H9 (cell line): ENCODE data around the gene RHCE. TPM values are rescaled to one million over a fixed set of nuclear protein-coding genes. Genes with fewer than 3 reads are reported as not detected.
"Not testable (repeated sequence)": the region's sequence is repeated elsewhere in the genome, so short reads cannot be mapped to it uniquely, and the experiment has no call there.

Source experiments
- DNase-seq: peaks from one replicate; pipeline ENCODE4 v3.0.0-alpha.2; 2017
- H2AFZ ChIP-seq: one replicate; pipeline ENCODE4 v1.6.1; 2013; ENCODE audit warnings: mild to moderate bottlenecking, low read length, control low read depth, moderate library complexity
- H2AK5ac ChIP-seq: 2 replicates; pipeline ENCODE4 v1.6.1; 2013; ENCODE audit warnings: low read length, control low read depth, mixed read lengths; ENCODE audit not compliant: insufficient read length
- H2BK120ac ChIP-seq: one replicate; pipeline ENCODE4 v1.6.1; 2013; ENCODE audit warnings: low read depth, mild to moderate bottlenecking, low read length, control low read depth, inconsistent platforms; ENCODE audit not compliant: poor library complexity, severe bottlenecking
- H2BK12ac ChIP-seq: 2 replicates; pipeline ENCODE4 v1.6.1; 2013; ENCODE audit warnings: low read length, control low read depth, mixed read lengths, low read depth; ENCODE audit not compliant: insufficient read length
- H2BK15ac ChIP-seq: 2 replicates; pipeline ENCODE4 v1.6.1; 2013; ENCODE audit warnings: low read depth, low read length, control low read depth
- H2BK20ac ChIP-seq: one replicate; pipeline ENCODE4 v1.6.1; 2013; ENCODE audit warnings: low read depth, mild to moderate bottlenecking, low read length, control low read depth, inconsistent platforms; ENCODE audit not compliant: poor library complexity, severe bottlenecking
- H2BK5ac ChIP-seq: 2 replicates; pipeline ENCODE4 v1.6.1; 2013; ENCODE audit warnings: low read length, control low read depth, mixed read lengths; ENCODE audit not compliant: insufficient read length
- H3K14ac ChIP-seq: 2 replicates; pipeline ENCODE4 v1.6.1; 2013; ENCODE audit warnings: low read length, control low read depth; ENCODE audit not compliant: insufficient read depth
- H3K18ac ChIP-seq: 2 replicates; pipeline ENCODE4 v1.6.1; 2013; ENCODE audit warnings: low read depth, mild to moderate bottlenecking, mixed read lengths, low read length, control low read depth; ENCODE audit not compliant: insufficient read length
- H3K23ac ChIP-seq: 2 replicates; pipeline ENCODE4 v1.6.1; 2013; ENCODE audit warnings: low read length, control low read depth, mixed read lengths, low read depth; ENCODE audit not compliant: insufficient read length
- H3K23me2 ChIP-seq: 2 replicates; pipeline ENCODE4 v1.6.1; 2013; ENCODE audit warnings: low read depth, mild to moderate bottlenecking, mixed read lengths, low read length, control low read depth; ENCODE audit not compliant: insufficient read length, poor library complexity, severe bottlenecking
- H3K27ac ChIP-seq: 2 replicates; pipeline ENCODE4 v1.5.1; 2013; ENCODE audit warnings: low read length, control low read depth, mixed read lengths, low read depth; ENCODE audit not compliant: insufficient read length
- H3K27me3 ChIP-seq: 2 replicates; pipeline ENCODE4 v1.6.1; 2013; ENCODE audit warnings: low read length, control low read depth, inconsistent platforms; ENCODE audit not compliant: insufficient read depth
- H3K4ac ChIP-seq: 2 replicates; pipeline ENCODE4 v1.6.1; 2013; ENCODE audit warnings: low read depth, mild to moderate bottlenecking, control low read depth, inconsistent platforms, low read length, moderate library complexity
- H3K4me1 ChIP-seq: 2 replicates; pipeline ENCODE4 v1.6.1; 2013; ENCODE audit warnings: low read length, control low read depth, inconsistent platforms; ENCODE audit not compliant: insufficient read depth
- H3K4me2 ChIP-seq: 2 replicates; pipeline ENCODE4 v1.6.1; 2013; ENCODE audit warnings: low read length, control low read depth, mixed read lengths; ENCODE audit not compliant: insufficient read length, insufficient read depth
- H3K56ac ChIP-seq: 2 replicates; pipeline ENCODE4 v1.6.1; 2013; ENCODE audit warnings: low read depth, mild to moderate bottlenecking, mixed read lengths, low read length, control low read depth; ENCODE audit not compliant: insufficient read length
- H3K79me1 ChIP-seq: 2 replicates; pipeline ENCODE4 v1.6.1; 2013; ENCODE audit warnings: low read depth, mild to moderate bottlenecking, moderate library complexity, low read length, control low read depth, inconsistent platforms; ENCODE audit not compliant: insufficient read depth, poor library complexity, severe bottlenecking
- H3K79me2 ChIP-seq: 2 replicates; pipeline ENCODE4 v1.6.1; 2013; ENCODE audit warnings: low read length, control low read depth, inconsistent platforms; ENCODE audit not compliant: insufficient read depth
- H3K9ac ChIP-seq: 2 replicates; pipeline ENCODE4 v1.6.1; 2013; ENCODE audit warnings: low read length, control low read depth, mixed read lengths; ENCODE audit not compliant: insufficient read length; ENCODE audit errors: extremely low read depth
- H3K9me3 ChIP-seq: one replicate; pipeline ENCODE4 v1.6.1; 2013; ENCODE audit warnings: low read depth, low read length, inconsistent platforms; ENCODE audit not compliant: control insufficient read depth
- H3T11ph ChIP-seq: one replicate; pipeline ENCODE4 v1.6.1; 2013; ENCODE audit warnings: mild to moderate bottlenecking, low read length, control low read depth, inconsistent platforms
- H4K20me1 ChIP-seq: one replicate; pipeline ENCODE4 v1.6.1; 2013; ENCODE audit not compliant: control insufficient read depth, insufficient read length, insufficient read depth
- H4K5ac ChIP-seq: 2 replicates; pipeline ENCODE4 v1.6.1; 2013; ENCODE audit warnings: low read depth, mild to moderate bottlenecking, mixed read lengths, low read length, control low read depth; ENCODE audit not compliant: insufficient read length
- H4K8ac ChIP-seq: replicated peaks from 2 replicates; pipeline ENCODE4 v1.6.1; 2013; ENCODE audit warnings: low read length, control low read depth, mixed read lengths, low read depth; ENCODE audit not compliant: insufficient read length
- H4K91ac ChIP-seq: 2 replicates; pipeline ENCODE4 v1.6.1; 2013; ENCODE audit warnings: low read depth, mild to moderate bottlenecking, moderate library complexity, mixed read lengths, low read length, control low read depth; ENCODE audit not compliant: insufficient read length
- H3K27ac Mint-ChIP-seq, 3 experiments: 2 replicates in 2 of 3; 3 replicates in 1 of 3; pipeline ENCODE4 v1.8.0; 2020 to 2021; ENCODE audit warnings: mixed read lengths in 3 of 3, mild to moderate bottlenecking in 1 of 3, moderate library complexity in 1 of 3
- H3K27me3 Mint-ChIP-seq: 2 replicates; pipeline ENCODE4 v1.8.0; 2021; ENCODE audit warnings: low read depth, mild to moderate bottlenecking, moderate library complexity, mixed read lengths
- H3K36me3 Mint-ChIP-seq, 3 experiments: 2 replicates in 2 of 3; 3 replicates in 1 of 3; pipeline ENCODE4 v1.8.0; 2020 to 2021; ENCODE audit warnings: low read depth in 3 of 3, mixed read lengths in 3 of 3; ENCODE audit not compliant: insufficient read depth in 1 of 3
- H3K4me1 Mint-ChIP-seq, 2 experiments: 2 replicates each; pipeline ENCODE4 v1.8.0; 2020; ENCODE audit warnings: mixed read lengths in 2 of 2
- H3K4me3 Mint-ChIP-seq, 2 experiments: 2 replicates in 1 of 2; 3 replicates in 1 of 2; pipeline ENCODE4 v1.8.0; 2020 to 2021; ENCODE audit warnings: mild to moderate bottlenecking in 2 of 2, mixed read lengths in 2 of 2, moderate library complexity in 1 of 2
- H3K9me3 Mint-ChIP-seq, 2 experiments: 2 replicates in 1 of 2; 3 replicates in 1 of 2; pipeline ENCODE4 v1.8.0; 2020; ENCODE audit warnings: mild to moderate bottlenecking in 2 of 2, mixed read lengths in 2 of 2, moderate library complexity in 1 of 2
- CTCF ChIP-seq: fragments of 200-600 bp; sonication (generic); conservative IDR thresholded peaks from 3 replicates; pipeline ENCODE4 v1.8.0; 2021; ENCODE audit warnings: antibody characterized with exemption, mild to moderate bottlenecking
- WGBS: extraction: QIAGEN DNeasy Blood & Tissue Kit; methylation state at CpG from one replicate; pipeline ENCODE4 v1.1.7; 2013; ENCODE audit warnings: missing lambda C conversion rate, low lambda C conversion rate, mixed read lengths; ENCODE audit not compliant: insufficient read length; ENCODE audit errors: extremely low coverage; 5-methylcytosine and 5-hydroxymethylcytosine counted together
- total RNA-seq: library from RNA; stranded (reverse); gene quantifications from 2 replicates; pipeline ENCODE4 v1.2.1, GENCODE V29; 2021

Gene RHCE
- total RNA-seq, 1 experiment from 2014 or later: 0.90 TPM

DNA sequence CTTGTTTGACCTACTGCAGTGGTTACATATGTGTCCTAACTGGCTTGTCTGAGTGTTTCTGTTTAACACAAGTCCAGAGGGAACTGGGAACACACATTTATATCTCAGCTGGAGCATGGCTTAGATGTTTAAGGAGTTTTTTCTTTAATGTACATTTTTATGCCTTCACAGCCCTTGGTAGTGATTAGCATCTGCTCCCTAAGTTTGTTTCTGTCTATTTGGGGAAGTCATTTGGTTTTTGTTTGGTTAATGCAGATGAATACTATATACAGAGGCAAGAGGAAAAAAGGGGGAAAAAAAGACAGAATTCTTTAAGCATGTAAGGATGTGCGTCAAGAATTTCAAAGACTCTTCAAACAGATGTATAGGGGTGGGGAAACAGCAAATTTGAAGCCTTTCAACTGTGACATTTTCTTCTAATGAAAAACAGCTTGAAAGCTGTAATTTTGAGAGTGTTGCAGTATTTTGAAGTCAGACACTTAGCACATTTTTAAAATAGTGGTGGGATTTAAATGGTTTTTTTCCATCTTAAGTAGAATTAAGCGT lies 25.4 kb upstream of the RHCE start:
- no peak overlapping the region for H3K56ac ChIP-seq
- no peak overlapping the region for H4K91ac ChIP-seq
- no peak overlapping the region for H2BK120ac ChIP-seq
- H2AFZ ChIP-seq: no peak overlapping the region
- Mint-ChIP-seq H3K27me3 (no peaks in the 10 kb centered on the region), H3K4me3 (no peak overlapping the region), H3K9me3 (no peaks in the 10 kb centered on the region), H3K27ac (no peak overlapping the region), H3K36me3 (peaks cover 0 to 9% (median 0%) of the 10 kb centered on the region in 3 experiments; a peak in 2 of 7 replicates), H3K4me1 (peaks cover 11 to 24% of the 10 kb centered on the region in 2 experiments)
- no peak overlapping the region for H2BK12ac ChIP-seq
- H3K4me2 ChIP-seq: no peak overlapping the region
- H4K20me1 ChIP-seq: no peaks in the 10 kb centered on the region
- no peak for TF ChIP-seq CTCF
- H2AK5ac ChIP-seq: no peak overlapping the region
- no peaks in the 10 kb centered on the region; the same call in 1 of the 2 replicates for H3K79me2 ChIP-seq
- no peak overlapping the region for H3K14ac ChIP-seq
- H2BK5ac ChIP-seq: no peak overlapping the region
- H3K9ac ChIP-seq: no peak overlapping the region
- no peak for DNase-seq
- H4K8ac ChIP-seq: no peak overlapping the region
- H2BK20ac ChIP-seq: no peak overlapping the region
- no peaks in the 10 kb centered on the region for H3K9me3 ChIP-seq
- no peaks in the 10 kb centered on the region for H3K23me2 ChIP-seq
- no peak overlapping the region for H2BK15ac ChIP-seq
- H3K4ac ChIP-seq: no peak overlapping the region
- H3K27ac ChIP-seq: no peak overlapping the region
- no peak overlapping the region for H3T11ph ChIP-seq
- no peak overlapping the region for H3K18ac ChIP-seq
- no peaks in the 10 kb centered on the region for H3K4me1 ChIP-seq
- no peaks in the 10 kb centered on the region for H3K79me1 ChIP-seq
- H3K23ac ChIP-seq: no peak overlapping the region
- H4K5ac ChIP-seq: no peak overlapping the region
- H3K27me3 ChIP-seq: no peaks in the 10 kb centered on the region
- no CpG with 5 or more reads among the region's 2 CpGs for WGBS

DNA sequence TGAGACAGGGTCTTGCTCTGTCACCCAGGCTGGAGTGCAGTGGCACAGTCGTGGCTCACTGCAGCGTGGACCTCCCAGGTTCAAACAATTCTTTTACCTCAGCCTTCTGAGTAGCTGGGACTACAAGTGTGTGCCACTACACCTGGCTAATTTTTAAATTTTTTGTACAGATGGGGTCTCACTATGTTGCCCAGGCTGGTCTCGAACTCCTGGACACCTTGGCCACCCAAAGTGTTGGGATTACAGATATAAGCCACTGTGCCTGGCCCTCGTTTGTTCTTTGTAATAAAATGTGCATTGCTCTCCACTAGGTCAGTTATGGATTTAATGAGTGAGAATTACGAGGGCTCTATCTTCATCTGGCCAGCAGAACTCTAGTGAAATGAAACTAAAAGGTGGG lies 24.0 kb upstream of the RHCE start:
- H4K8ac ChIP-seq, H3K4ac ChIP-seq, H3K27me3 Mint-ChIP-seq, H3K79me2 ChIP-seq, H2BK20ac ChIP-seq, H3K36me3 Mint-ChIP-seq, H3K4me3 Mint-ChIP-seq, H4K20me1 ChIP-seq, H3K14ac ChIP-seq, H2BK15ac ChIP-seq, H3K4me1 ChIP-seq, H3K27ac Mint-ChIP-seq, H2AFZ ChIP-seq, H2BK120ac ChIP-seq, H3K9ac ChIP-seq, H3K79me1 ChIP-seq, H4K91ac ChIP-seq, H3K9me3 Mint-ChIP-seq, H3K27ac ChIP-seq, H2AK5ac ChIP-seq, H3K18ac ChIP-seq, H3K56ac ChIP-seq, H3K23me2 ChIP-seq, H2BK12ac ChIP-seq, H4K5ac ChIP-seq, H3T11ph ChIP-seq, DNase-seq, H3K4me2 ChIP-seq, H3K23ac ChIP-seq, H2BK5ac ChIP-seq, H3K27me3 ChIP-seq, H3K9me3 ChIP-seq: not testable (repeated sequence)
- WGBS: no CpG with 5 or more reads among the region's 5 CpGs
- peaks cover 7 to 20% of the 10 kb centered on the region in 2 experiments for H3K4me1 Mint-ChIP-seq
